GM19328 (cell line): Measurements from ENCODE around the gene DHX30.
"Not testable (repeated sequence)": the region's sequence is repeated elsewhere in the genome, so short reads cannot be mapped to it uniquely, and the experiment has no call there.

Experiments
- ATAC-seq: cut with Tn5 transposase; IDR thresholded peaks from one replicate; pipeline ENCODE4 v1.9.1; 2021; ENCODE audit warnings: mild to moderate bottlenecking, moderate library complexity; ENCODE audit not compliant: unreplicated experiment

The DHX30 gene

GRCh38 chr3:47799733-47800132 lies 3.2 kb upstream of the DHX30 start:
- ATAC-seq: no peak

DNA sequence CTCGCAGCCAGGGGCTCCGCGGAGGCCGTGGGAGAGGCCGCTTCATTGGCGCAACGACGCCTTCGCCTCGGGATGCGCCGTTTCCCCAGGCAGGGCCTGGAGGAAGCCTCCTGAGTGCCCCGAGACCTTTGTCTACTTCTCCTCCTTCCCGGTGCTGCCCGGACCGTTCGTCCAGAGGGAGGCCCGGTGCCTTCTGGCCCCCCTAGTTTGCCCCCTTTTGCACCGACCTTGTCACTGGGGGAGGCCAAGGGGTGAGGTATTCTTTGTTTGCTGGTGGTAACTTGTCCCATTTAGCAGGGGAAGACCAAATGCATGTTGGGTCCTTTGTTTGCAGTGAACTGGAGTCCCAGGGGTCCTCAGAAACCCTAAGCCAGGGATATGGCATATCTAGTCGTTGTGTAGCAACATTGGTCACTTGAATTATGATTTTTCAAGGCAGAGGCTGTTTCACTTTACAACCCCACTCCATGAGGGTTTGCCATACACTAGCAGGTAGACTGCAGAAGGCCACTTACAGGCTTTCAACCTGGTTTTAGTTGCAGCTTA lies 615 bp downstream of the DHX30 start:
- ATAC-seq: no peak

- ATAC-seq: no peak
Measured at GRCh38 chr3:47804577-47804976, 1.6 kb downstream of the DHX30 start.

GRCh38 chr3:47813551-47814177 lies 10.7 kb downstream of the DHX30 start:
- no peak for ATAC-seq

- no peak for ATAC-seq
Measured at GRCh38 chr3:47817609-47818008, 14.7 kb downstream of the DHX30 start.

GRCh38 chr3:47824541-47825473 lies 21.9 kb downstream of the DHX30 start:
- peak; percentile 95 for ATAC-seq

- no peak for ATAC-seq
Measured at GRCh38 chr3:47825590-47825989, 22.7 kb downstream of the DHX30 start.

GRCh38 chr3:47829482-47829881 lies 26.5 kb downstream of the DHX30 start:
- not testable (repeated sequence) for ATAC-seq

- ATAC-seq: no peak
Measured at GRCh38 chr3:47836986-47837385, 34.0 kb downstream of the DHX30 start.

- ATAC-seq: no peak
Measured at GRCh38 chr3:47838503-47838902, 35.6 kb downstream of the DHX30 start.

- no peak for ATAC-seq
Measured at GRCh38 chr3:47841786-47842349, 38.9 kb downstream of the DHX30 start.

- no peak for ATAC-seq
Measured at GRCh38 chr3:47846186-47846879, 43.4 kb downstream of the DHX30 start.

GRCh38 chr3:47846880-47847248 lies 43.9 kb downstream of the DHX30 start:
- ATAC-seq: no peak

- ATAC-seq: no peak
Measured at GRCh38 chr3:47847260-47847659, 44.3 kb downstream of the DHX30 start.

DNA sequence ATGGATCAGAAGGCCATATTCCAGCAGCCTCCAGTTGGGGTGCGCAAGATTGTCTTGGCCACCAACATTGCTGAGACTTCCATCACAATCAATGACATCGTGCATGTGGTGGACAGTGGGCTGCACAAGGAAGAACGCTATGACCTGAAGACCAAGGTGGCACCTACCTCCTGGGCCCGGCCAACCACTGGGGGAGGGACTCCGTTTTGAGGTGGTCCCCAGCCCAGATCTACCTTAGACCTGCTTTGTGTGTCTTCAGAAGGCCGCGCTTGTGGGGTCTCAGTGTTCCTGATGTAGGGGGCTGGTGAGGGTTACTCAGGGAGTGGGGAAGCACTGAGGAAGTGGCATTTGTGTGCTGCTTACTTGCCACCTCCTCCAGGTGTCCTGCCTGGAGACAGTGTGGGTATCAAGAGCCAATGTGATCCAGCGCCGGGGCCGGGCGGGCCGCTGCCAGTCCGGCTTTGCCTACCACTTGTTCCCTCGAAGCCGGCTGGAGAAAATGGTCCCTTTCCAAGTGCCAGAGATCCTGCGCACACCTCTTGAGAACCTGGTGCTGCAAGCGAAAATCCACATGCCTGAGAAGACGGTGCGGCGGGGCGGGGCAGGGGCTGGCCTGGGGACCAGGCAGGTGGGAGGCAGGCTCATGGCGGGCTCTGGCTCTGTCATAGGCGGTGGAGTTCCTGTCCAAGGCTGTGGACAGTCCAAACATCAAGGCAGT lies 45.0 kb downstream of the DHX30 start:
- ATAC-seq: no peak

- no peak for ATAC-seq
Measured at GRCh38 chr3:47848599-47849117, 45.7 kb downstream of the DHX30 start.

- ATAC-seq: no peak
Measured at GRCh38 chr3:47849186-47849698, 46.3 kb downstream of the DHX30 start.

DNA sequence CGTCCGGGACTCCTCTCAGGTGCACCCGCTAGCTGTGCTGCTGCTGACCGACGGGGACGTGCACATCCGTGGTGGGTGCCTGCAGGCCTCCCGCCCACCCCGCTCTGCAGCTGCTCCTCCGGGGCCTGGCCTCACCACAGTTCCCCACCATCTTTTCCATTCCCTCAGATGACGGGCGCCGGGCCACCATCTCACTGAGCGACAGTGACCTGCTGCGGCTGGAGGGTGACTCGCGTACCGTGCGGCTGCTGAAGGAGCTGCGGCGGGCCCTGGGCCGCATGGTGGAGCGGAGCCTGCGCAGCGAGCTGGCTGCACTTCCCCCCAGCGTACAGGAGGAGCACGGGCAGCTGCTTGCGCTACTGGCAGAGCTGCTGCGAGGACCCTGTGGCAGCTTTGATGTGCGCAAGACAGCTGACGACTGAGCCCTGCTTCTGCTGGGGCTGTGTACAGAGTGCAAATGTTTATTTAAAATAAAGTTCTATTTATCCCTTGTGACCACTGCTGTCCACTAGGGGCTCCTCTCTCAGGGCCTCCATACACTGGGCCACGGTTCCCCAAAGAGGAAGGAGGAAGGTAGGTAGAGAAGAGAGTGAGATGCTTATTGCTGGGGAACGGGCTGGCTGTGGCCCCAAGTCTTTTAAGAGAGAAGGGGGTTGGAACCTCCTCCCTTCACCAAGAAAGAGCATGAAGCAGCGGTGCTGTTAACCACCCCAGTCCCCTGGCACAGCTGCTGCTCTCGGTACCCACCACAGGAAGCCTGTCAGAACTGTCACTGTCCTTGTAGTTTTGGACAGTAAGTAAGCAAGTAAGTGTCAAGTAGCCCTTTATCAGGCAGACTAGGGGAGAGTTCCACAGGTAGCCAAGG lies 47.0 kb downstream of the DHX30 start:
- ATAC-seq: no peak
